Suppressor macrophage (primary cell): ENCODE results near the gene MTTP.

Source experiments
- DNase-seq, 4 experiments: peaks; one replicate each; pipeline ENCODE4 v3.0.0-alpha.2; 2020 to 2022

MTTP gene

GRCh38 chr4:99670409-99671073 is 95.9 kb downstream of the MTTP start:
- no peak for DNase-seq
